Measurements from ENCODE around the gene TAF4B. TPM values are rescaled to one million over a fixed set of nuclear protein-coding genes. Genes with fewer than 3 reads are reported as not detected.

TAF4B gene
- polyA plus RNA-seq, 1 donor from 2014 or later = 0.38 TPM

GRCh38 chr18:26421931-26422330, 195.7 kb downstream of the TAF4B start:
- Histone ChIP-seq H3K9me2 (ENCODE audit: insufficient read depth, low read length) (no peaks in the 10 kb centered on the region), H2AFZ (ENCODE audit: low read depth, low read length) (no peak overlapping the region), H3K27ac (ENCODE audit: low read length) (no peak overlapping the region), H3K79me2 (replicated peaks; ENCODE audit: insufficient read depth, low read length) (no peaks in the 10 kb centered on the region), H4K20me1 (ENCODE audit: insufficient read depth) (no peaks in the 10 kb centered on the region), H3K36me3 (ENCODE audit: insufficient read depth, low read length) (no peaks in the 10 kb centered on the region), H3K9me3 (ENCODE audit: low read length) (no peaks in the 10 kb centered on the region), H3K4me2 (ENCODE audit: low read length) (no peak overlapping the region), H3F3A (ENCODE audit: insufficient read depth, low read length, poor library complexity, severe bottlenecking) (no peaks in the 10 kb centered on the region), H3K27me3 (ENCODE audit: insufficient read depth, low read depth, low read length) (no peaks in the 10 kb centered on the region), H3K4me3 (ENCODE audit: low read length) (no peak overlapping the region), H3K9ac (ENCODE audit: low read length) (no peak overlapping the region)
- TF ChIP-seq REST (IDR thresholded peaks at IDR 0.05; ENCODE audit: borderline replicate concordance) (no peak), SMC3 (conservative IDR thresholded peaks at IDR 0.05; ENCODE audit: poor library complexity) (no peak), EZH2 (IDR thresholded peaks at IDR 0.05; ENCODE audit: borderline replicate concordance, insufficient read depth, low read length, poor library complexity, severe bottlenecking) (no peak), CTCF (IDR thresholded peaks at IDR 0.05; ENCODE audit: poor library complexity, severe bottlenecking) (no peak), POLR2AphosphoS5 (IDR thresholded peaks at IDR 0.05) (no peak), TAF1 (IDR thresholded peaks at IDR 0.05; ENCODE audit: low read depth) (no peak), EP300 (conservative IDR thresholded peaks at IDR 0.05; ENCODE audit: poor library complexity, severe bottlenecking) (no peak), MXI1 (conservative IDR thresholded peaks at IDR 0.05; ENCODE audit: poor library complexity, severe bottlenecking) (no peak), RAD21 (conservative IDR thresholded peaks at IDR 0.05) (no peak)

GRCh38 chr18:26422472-26423162, 196.4 kb downstream of the TAF4B start:
- no peaks in the 10 kb centered on the region for H3F3A ChIP-seq (ENCODE audit: insufficient read depth, low read length, poor library complexity, severe bottlenecking)
- H3K36me3 ChIP-seq (ENCODE audit: insufficient read depth, low read length) = no peaks in the 10 kb centered on the region
- H3K9ac ChIP-seq (ENCODE audit: low read length) = no peak overlapping the region
- H3K4me2 ChIP-seq (ENCODE audit: low read length) = no peak overlapping the region
- no peak overlapping the region for H3K4me3 ChIP-seq (ENCODE audit: low read length)
- H3K79me2 ChIP-seq (replicated peaks; ENCODE audit: insufficient read depth, low read length) = no peaks in the 10 kb centered on the region
- H3K9me3 ChIP-seq (ENCODE audit: low read length) = no peaks in the 10 kb centered on the region
- no peaks in the 10 kb centered on the region for H3K27me3 ChIP-seq (ENCODE audit: insufficient read depth, low read depth, low read length)
- no peaks in the 10 kb centered on the region for H4K20me1 ChIP-seq (ENCODE audit: insufficient read depth)
- H3K9me2 ChIP-seq (ENCODE audit: insufficient read depth, low read length) = no peaks in the 10 kb centered on the region
- H3K27ac ChIP-seq (ENCODE audit: low read length) = no peak overlapping the region
- no peak for TF ChIP-seq TAF1 (IDR thresholded peaks at IDR 0.05; ENCODE audit: low read depth)
- TF ChIP-seq CTCF (IDR thresholded peaks at IDR 0.05; ENCODE audit: poor library complexity, severe bottlenecking) = no peak
- no peak for TF ChIP-seq REST (IDR thresholded peaks at IDR 0.05; ENCODE audit: borderline replicate concordance)
- no peak for TF ChIP-seq POLR2AphosphoS5 (IDR thresholded peaks at IDR 0.05)
- TF ChIP-seq MXI1 (conservative IDR thresholded peaks at IDR 0.05; ENCODE audit: poor library complexity, severe bottlenecking) = no peak
- no peak for TF ChIP-seq EP300 (conservative IDR thresholded peaks at IDR 0.05; ENCODE audit: poor library complexity, severe bottlenecking)
- TF ChIP-seq EZH2 (IDR thresholded peaks at IDR 0.05; ENCODE audit: borderline replicate concordance, insufficient read depth, low read length, poor library complexity, severe bottlenecking) = no peak
- no peak overlapping the region for H2AFZ ChIP-seq (ENCODE audit: low read depth, low read length)
